MM.1S (cell line): ENCODE data around the gene L3HYPDH.

Source experiments
- EZH2phosphoT487 ChIP-seq: fragments of 300-600 bp; sonication (generic); IDR thresholded peaks from 2 replicates; pipeline ENCODE4 v1.6.1; 2018; ENCODE audit warnings: antibody characterized with exemption, low read length
- TF ChIP-seq, protein P1 (sequence below): fragments of 300-600 bp; sonication (generic); IDR thresholded peaks from 2 replicates; pipeline ENCODE4 v1.5.1; 2016; ENCODE audit warnings: antibody characterized with exemption, low read length, mixed read lengths

DNA sequence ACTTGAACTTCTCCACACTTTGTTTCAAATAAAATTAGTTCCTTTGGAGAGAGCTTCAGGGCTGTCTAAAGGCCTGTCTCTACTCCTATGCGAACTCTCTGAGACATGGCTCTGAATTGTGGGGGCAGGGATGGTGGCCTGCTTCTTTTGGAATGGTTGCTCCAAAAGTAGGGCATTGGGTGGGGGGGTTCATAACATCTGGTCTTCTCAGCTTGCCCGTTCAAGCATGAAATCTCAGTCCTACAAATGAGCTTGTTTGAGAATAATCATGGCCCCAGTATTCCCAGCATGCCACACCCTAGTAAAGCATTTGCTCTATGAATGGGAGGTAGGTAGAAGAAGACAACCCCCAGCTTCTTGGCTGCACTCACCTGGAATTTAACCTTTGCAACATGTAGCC is 25.7 kb downstream of the L3HYPDH start:
- TF ChIP-seq, protein P1, sequence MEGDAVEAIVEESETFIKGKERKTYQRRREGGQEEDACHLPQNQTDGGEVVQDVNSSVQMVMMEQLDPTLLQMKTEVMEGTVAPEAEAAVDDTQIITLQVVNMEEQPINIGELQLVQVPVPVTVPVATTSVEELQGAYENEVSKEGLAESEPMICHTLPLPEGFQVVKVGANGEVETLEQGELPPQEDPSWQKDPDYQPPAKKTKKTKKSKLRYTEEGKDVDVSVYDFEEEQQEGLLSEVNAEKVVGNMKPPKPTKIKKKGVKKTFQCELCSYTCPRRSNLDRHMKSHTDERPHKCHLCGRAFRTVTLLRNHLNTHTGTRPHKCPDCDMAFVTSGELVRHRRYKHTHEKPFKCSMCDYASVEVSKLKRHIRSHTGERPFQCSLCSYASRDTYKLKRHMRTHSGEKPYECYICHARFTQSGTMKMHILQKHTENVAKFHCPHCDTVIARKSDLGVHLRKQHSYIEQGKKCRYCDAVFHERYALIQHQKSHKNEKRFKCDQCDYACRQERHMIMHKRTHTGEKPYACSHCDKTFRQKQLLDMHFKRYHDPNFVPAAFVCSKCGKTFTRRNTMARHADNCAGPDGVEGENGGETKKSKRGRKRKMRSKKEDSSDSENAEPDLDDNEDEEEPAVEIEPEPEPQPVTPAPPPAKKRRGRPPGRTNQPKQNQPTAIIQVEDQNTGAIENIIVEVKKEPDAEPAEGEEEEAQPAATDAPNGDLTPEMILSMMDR, result no peak
- no peak for TF ChIP-seq EZH2phosphoT487
